ENCODE data around the gene TTC34.

TTC34 gene

DNA sequence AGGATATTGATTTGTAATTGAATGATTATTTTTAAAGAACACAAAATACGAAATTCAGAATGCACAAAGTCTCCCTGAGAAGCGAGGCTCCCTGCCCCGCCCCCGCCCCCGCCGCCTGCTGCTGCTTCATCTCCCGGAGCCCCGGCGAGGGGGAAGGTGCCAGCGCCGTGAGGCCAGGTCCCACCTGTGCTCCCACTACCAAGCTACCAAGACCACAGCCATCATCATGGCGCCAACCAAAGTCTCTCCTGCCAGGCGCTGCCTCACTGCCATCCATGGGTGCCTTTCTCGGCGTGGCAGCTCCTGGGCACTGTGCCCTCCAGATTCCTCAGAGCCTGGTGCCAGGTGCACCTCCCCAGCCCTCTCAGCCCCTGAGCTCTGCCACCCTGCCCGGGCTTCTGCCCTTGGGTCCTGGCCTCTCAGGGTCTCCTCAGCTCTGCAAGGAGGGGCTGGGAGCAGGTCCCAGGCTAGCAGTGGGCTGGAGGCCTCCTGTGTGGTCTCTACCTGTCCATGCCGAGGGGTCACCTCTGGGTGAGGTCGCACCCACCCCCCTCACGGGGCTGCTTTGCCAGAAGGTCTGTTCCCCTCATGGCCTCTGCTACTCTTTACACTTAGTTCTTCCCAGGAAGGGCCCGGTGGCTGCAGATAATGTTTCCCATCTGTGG, 29.4 kb upstream of the TTC34 start:
- H3K9me3 ChIP-seq (ENCODE audit: low read length), result no peaks in the 10 kb centered on the region
- H3K9me2 ChIP-seq (ENCODE audit: low read depth, low read length), result no peaks in the 10 kb centered on the region
- no peak overlapping the region for H3K27ac ChIP-seq (ENCODE audit: low read depth, low read length, poor library complexity, severe bottlenecking)

DNA sequence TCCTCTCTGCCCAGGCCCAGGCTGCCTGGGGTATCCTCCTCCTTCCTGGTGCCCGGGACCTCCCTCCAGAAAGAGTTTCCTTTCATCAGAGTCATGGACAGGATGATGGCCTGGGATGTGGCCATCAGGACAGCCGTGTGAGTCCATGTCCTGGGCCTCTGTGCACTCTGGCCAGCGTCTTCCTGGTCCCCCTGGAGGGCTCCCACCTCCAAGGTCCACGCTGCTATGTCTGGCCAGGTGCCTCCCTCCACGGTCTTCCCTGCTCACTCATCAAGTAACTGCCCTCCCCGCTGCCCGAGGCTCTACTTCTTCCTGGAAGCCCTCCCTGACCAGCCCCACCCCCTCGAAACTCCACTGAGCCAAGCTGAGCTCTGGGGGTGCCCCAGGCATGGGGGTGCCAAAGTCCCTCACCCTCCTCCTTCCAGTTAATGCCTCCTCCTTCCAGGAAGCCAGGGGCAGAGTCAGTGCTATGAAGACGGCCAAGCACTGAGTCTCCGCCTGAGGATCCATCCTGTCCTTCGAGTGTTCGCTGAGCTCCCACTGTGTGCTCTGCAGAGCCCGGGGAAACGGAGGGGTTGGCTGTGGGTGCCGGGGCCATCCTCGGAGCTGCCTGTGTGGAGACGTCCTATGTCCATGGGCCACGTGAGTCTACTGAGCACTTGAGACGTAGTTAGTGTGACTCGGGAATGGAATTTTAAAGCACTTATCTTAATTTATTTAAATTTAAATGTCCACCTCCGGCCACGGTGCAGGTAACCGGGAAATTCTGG, 28.5 kb upstream of the TTC34 start:
- Histone ChIP-seq H3K79me2 (ENCODE audit: insufficient read depth, low read length) (no peaks in the 10 kb centered on the region), H3K4me1 (ENCODE audit: insufficient read depth, low read length, severe bottlenecking) (no peaks in the 10 kb centered on the region), H3K9me3 (ENCODE audit: low read length) (no peaks in the 10 kb centered on the region), H3K9ac (ENCODE audit: low read length) (no peak overlapping the region), H3K4me3 (ENCODE audit: low read depth, low read length, poor library complexity, severe bottlenecking) (no peak overlapping the region), H3K27me3 (ENCODE audit: insufficient read depth, low read length) (no peaks in the 10 kb centered on the region), H3K4me2 (ENCODE audit: low read length) (no peak overlapping the region), H4K20me1 (ENCODE audit: insufficient read depth, low read length) (no peaks in the 10 kb centered on the region), H2AFZ (ENCODE audit: low read length) (no peak overlapping the region), H3K27ac (ENCODE audit: low read depth, low read length, poor library complexity, severe bottlenecking) (no peak overlapping the region), H3K9me2 (ENCODE audit: low read depth, low read length) (no peaks in the 10 kb centered on the region), H3K36me3 (ENCODE audit: insufficient read depth, low read length) (no peaks in the 10 kb centered on the region; the same call in 1 of the 2 replicates), H3F3A (ENCODE audit: insufficient read depth, low read length) (no peaks in the 10 kb centered on the region)
- TF ChIP-seq, protein P1, sequence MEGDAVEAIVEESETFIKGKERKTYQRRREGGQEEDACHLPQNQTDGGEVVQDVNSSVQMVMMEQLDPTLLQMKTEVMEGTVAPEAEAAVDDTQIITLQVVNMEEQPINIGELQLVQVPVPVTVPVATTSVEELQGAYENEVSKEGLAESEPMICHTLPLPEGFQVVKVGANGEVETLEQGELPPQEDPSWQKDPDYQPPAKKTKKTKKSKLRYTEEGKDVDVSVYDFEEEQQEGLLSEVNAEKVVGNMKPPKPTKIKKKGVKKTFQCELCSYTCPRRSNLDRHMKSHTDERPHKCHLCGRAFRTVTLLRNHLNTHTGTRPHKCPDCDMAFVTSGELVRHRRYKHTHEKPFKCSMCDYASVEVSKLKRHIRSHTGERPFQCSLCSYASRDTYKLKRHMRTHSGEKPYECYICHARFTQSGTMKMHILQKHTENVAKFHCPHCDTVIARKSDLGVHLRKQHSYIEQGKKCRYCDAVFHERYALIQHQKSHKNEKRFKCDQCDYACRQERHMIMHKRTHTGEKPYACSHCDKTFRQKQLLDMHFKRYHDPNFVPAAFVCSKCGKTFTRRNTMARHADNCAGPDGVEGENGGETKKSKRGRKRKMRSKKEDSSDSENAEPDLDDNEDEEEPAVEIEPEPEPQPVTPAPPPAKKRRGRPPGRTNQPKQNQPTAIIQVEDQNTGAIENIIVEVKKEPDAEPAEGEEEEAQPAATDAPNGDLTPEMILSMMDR (IDR thresholded peaks at IDR 0.05; ENCODE audit: low read length), result no peak
- TF ChIP-seq EZH2 (IDR thresholded peaks at IDR 0.05; ENCODE audit: borderline replicate concordance, low read length), result no peak

More for the DNA sequence above, 29.4 kb upstream of the TTC34 start:
- Histone ChIP-seq H3K4me3 (ENCODE audit: low read depth, low read length, poor library complexity, severe bottlenecking) (no peak overlapping the region), H3F3A (ENCODE audit: insufficient read depth, low read length) (no peaks in the 10 kb centered on the region), H3K4me2 (ENCODE audit: low read length) (no peak overlapping the region), H3K36me3 (ENCODE audit: insufficient read depth, low read length) (no peaks in the 10 kb centered on the region; the same call in 1 of the 2 replicates), H3K79me2 (ENCODE audit: insufficient read depth, low read length) (no peaks in the 10 kb centered on the region), H3K27me3 (ENCODE audit: insufficient read depth, low read length) (no peaks in the 10 kb centered on the region), H2AFZ (ENCODE audit: low read length) (no peak overlapping the region), H4K20me1 (ENCODE audit: insufficient read depth, low read length) (no peaks in the 10 kb centered on the region), H3K9ac (ENCODE audit: low read length) (no peak overlapping the region), H3K4me1 (ENCODE audit: insufficient read depth, low read length, severe bottlenecking) (no peaks in the 10 kb centered on the region)
- TF ChIP-seq, protein P1 (IDR thresholded peaks at IDR 0.05; ENCODE audit: low read length), result no peak
- no peak for TF ChIP-seq EZH2 (IDR thresholded peaks at IDR 0.05; ENCODE audit: borderline replicate concordance, low read length)

DNA sequence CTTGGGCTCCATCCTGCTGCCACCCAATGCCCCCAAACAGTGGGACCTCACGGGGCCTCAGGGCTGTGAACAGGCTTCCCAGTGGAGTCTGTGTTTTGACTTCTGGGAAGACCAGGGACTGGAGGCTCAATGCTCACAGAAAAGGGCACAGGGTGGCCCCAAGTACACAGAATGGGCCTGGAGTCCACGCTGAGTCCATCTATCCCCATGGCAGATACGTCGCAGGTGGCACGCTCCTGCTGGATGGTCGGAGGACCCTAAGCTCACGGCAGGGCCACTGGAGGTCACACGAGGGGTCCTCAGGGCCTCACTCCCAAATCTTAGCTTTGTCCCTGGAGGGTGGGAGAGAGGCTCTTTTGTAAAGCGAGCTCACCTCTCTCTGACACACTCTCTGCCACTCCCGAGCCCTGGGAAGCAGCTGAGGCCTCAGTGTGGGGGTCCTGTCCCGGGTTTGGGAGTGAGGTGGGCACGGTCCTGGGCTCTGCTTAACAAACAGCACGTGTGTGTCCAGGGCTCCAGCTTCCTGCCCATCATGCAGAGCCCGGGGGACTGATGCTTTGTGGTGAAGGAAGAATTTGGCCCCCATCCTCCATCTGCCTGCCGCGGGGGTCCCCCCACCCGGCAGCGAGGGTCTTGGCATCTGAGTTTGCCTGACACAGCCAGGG, 27.2 kb upstream of the TTC34 start:
- Histone ChIP-seq H3K4me2 (ENCODE audit: low read length) (no peak overlapping the region), H3K27me3 (ENCODE audit: insufficient read depth, low read length) (no peaks in the 10 kb centered on the region)

More for the DNA sequence above, 27.2 kb upstream of the TTC34 start:
- Histone ChIP-seq H3K4me1 (ENCODE audit: insufficient read depth, low read length, severe bottlenecking) (no peaks in the 10 kb centered on the region), H3K27ac (ENCODE audit: low read depth, low read length, poor library complexity, severe bottlenecking) (no peak overlapping the region), H3F3A (ENCODE audit: insufficient read depth, low read length) (no peaks in the 10 kb centered on the region), H3K36me3 (ENCODE audit: insufficient read depth, low read length) (no peaks in the 10 kb centered on the region; the same call in 1 of the 2 replicates), H3K9me3 (ENCODE audit: low read length) (no peaks in the 10 kb centered on the region), H3K9me2 (ENCODE audit: low read depth, low read length) (no peaks in the 10 kb centered on the region), H3K79me2 (ENCODE audit: insufficient read depth, low read length) (no peaks in the 10 kb centered on the region), H3K4me3 (ENCODE audit: low read depth, low read length, poor library complexity, severe bottlenecking) (no peak overlapping the region), H2AFZ (ENCODE audit: low read length) (no peak overlapping the region), H4K20me1 (ENCODE audit: insufficient read depth, low read length) (no peaks in the 10 kb centered on the region), H3K9ac (ENCODE audit: low read length) (no peak overlapping the region)
- TF ChIP-seq, protein P1 (IDR thresholded peaks at IDR 0.05; ENCODE audit: low read length), result no peak
- TF ChIP-seq EZH2 (IDR thresholded peaks at IDR 0.05; ENCODE audit: borderline replicate concordance, low read length), result no peak
